ENCODE measurements around the gene TNIK.

GRCh38 chr3:171206283-171206682 is 253.9 kb downstream of the TNIK start:
- TF ChIP-seq CTCF (IDR thresholded peaks at IDR 0.05; ENCODE audit: low read depth, low read length, poor library complexity, severe bottlenecking) (no peak), EZH2phosphoT487 (IDR thresholded peaks at IDR 0.05; ENCODE audit: borderline replicate concordance, low read length) (no peak)

All from DOHH2 (cell line).